GM21576 (cell line): Measurements from ENCODE around the gene TOMT.
"Not testable (repeated sequence)": the region's sequence is repeated elsewhere in the genome, so short reads cannot be mapped to it uniquely, and the experiment has no call there.

ENCODE experiments used
- ATAC-seq: cut with Tn5 transposase; IDR thresholded peaks from one replicate; pipeline ENCODE4 v1.9.1; 2021; ENCODE audit warnings: mild to moderate bottlenecking, moderate library complexity; ENCODE audit not compliant: unreplicated experiment

TOMT gene

GRCh38 chr11:72123117-72123653 lies 17.5 kb downstream of the TOMT start:
- ATAC-seq = no peak

- no peak for ATAC-seq
Observed at GRCh38 chr11:72124046-72124445, 18.3 kb downstream of the TOMT start.

- ATAC-seq = no peak
Observed at GRCh38 chr11:72125956-72126355, 20.2 kb downstream of the TOMT start.

- ATAC-seq = no peak
Observed at GRCh38 chr11:72127923-72128322, 22.2 kb downstream of the TOMT start.

- no peak for ATAC-seq
Observed at GRCh38 chr11:72129381-72129780, 23.7 kb downstream of the TOMT start.

- no peak for ATAC-seq
Observed at GRCh38 chr11:72132646-72133045, 26.9 kb downstream of the TOMT start.

- ATAC-seq = not testable (repeated sequence)
Observed at GRCh38 chr11:72135473-72135872, 29.7 kb downstream of the TOMT start, which contains the start of gene FOLR3. FOLR3 (plus strand) TSS chr11:72135725; CDS start chr11:72135953, 228 bp downstream.

- no peak for ATAC-seq
Observed at GRCh38 chr11:72135891-72136683, 30.4 kb downstream of the TOMT start.

- no peak for ATAC-seq
Observed at GRCh38 chr11:72136684-72137262, 31.0 kb downstream of the TOMT start.

GRCh38 chr11:72138821-72139390 lies 33.2 kb downstream of the TOMT start:
- ATAC-seq = no peak

- ATAC-seq = no peak
Observed at GRCh38 chr11:72139500-72139899, 33.8 kb downstream of the TOMT start.

GRCh38 chr11:72140661-72141060 lies 34.9 kb downstream of the TOMT start:
- ATAC-seq = no peak

GRCh38 chr11:72141066-72141465 lies 35.3 kb downstream of the TOMT start:
- ATAC-seq = no peak

GRCh38 chr11:72142086-72142485 lies 36.4 kb downstream of the TOMT start:
- not testable (repeated sequence) for ATAC-seq

- not testable (repeated sequence) for ATAC-seq
Observed at GRCh38 chr11:72142543-72142942, 36.8 kb downstream of the TOMT start.

- ATAC-seq = no peak
Observed at GRCh38 chr11:72144807-72145565, 39.3 kb downstream of the TOMT start.

- ATAC-seq = no peak
Observed at GRCh38 chr11:72146625-72147024, 40.9 kb downstream of the TOMT start.

GRCh38 chr11:72150882-72151281 lies 45.2 kb downstream of the TOMT start:
- no peak for ATAC-seq

GRCh38 chr11:72153874-72154273 lies 48.1 kb downstream of the TOMT start:
- ATAC-seq = not testable (repeated sequence)

- ATAC-seq = no peak
Observed at GRCh38 chr11:72154816-72155215, 49.1 kb downstream of the TOMT start.

GRCh38 chr11:72155751-72156150 lies 50.0 kb downstream of the TOMT start:
- ATAC-seq = no peak
